Activated CD4-positive, alpha-beta T cell treated with anti-CD3 and anti-CD28 coated beads for 48 hours (primary cell): ENCODE data around the gene FBLIM1.

Experiments
- DNase-seq: peaks from one replicate; pipeline ENCODE4 v3.0.0-alpha.2; 2020

Gene FBLIM1

GRCh38 chr1:15758343-15758931 is at the start of gene FBLIM1:
Gene FBLIM1, plus strand, starts transcription at chr1:15758795. Its CDS starts 6,189 bp downstream, at chr1:15764984.
- no peak for DNase-seq

DNA sequence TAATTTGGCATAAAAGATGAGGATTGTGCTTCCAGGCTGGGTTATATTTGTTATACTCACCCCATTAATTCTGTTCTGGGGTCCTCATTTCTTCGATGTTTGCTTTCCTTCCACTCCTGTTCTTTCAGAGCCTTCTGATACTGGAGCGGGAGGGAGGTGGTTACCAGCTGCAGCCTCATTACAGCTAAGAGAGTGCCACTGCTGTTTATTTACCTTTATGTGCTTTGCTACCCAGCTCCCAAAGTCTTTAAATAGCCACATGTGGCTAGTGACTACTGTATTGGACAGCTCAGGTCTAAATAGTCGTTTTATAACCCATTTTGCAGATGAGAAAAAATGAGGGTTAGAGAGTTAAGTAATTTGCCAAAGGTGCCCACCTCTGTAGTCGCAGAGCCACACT is 49.4 kb upstream of the FBLIM1 start:
- no peak for DNase-seq

DNA sequence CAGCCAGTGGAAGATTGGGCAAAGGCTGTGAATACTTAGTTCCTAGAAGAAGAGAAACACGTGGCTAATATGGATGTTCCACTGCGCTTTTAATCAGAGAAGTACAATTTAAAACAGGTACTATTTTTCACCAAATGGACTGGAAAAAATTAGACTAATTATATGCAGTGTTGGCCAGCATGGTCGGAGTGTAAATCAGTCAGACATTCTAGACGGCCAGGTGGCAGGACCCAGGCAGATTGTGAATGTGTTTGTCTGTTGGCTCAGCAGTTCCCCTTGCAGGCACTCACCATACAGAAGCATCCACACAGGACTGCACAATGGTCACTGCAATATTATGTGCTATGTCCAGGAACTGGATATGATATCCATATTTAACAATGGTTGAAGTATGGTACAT is 46.4 kb upstream of the FBLIM1 start:
- no peak for DNase-seq

DNA sequence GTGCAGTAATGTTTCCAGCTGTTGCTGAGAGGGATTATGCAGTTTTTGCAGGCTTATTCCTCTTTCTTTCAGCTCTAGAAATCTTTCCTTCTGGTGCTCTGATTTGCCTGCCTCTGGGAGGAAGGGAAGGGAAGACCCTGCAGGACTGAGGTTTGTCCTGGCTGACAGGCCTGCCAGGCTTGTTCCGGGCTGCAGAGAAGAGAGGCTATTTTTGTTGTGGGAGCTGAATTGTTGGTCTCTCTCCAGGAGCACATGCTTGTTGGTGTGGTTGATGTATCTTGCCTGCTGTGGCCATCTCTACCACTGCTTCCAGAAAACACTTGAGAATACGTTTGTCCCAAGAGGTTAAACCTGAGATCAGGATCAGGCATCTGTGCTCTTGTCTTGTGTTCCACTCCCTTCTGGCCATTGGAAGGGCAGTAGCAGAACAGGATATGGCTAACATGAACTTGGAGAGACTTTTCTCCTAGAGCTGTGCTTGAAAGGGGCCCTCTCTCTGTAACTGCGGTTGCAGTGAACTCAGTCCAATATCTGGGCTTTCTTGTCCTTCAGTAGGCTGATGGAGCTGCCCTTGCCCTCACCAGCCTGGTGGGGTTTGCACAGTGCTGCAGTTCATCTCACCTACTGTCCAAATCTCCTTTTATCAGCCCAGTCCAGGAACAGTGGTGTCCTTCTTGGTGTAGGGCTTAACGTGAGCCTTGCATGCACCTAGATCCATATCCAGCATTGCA is 44.0 kb upstream of the FBLIM1 start:
- no peak for DNase-seq

GRCh38 chr1:15717418-15718125 is 41.0 kb upstream of the FBLIM1 start:
- DNase-seq = no peak

DNA sequence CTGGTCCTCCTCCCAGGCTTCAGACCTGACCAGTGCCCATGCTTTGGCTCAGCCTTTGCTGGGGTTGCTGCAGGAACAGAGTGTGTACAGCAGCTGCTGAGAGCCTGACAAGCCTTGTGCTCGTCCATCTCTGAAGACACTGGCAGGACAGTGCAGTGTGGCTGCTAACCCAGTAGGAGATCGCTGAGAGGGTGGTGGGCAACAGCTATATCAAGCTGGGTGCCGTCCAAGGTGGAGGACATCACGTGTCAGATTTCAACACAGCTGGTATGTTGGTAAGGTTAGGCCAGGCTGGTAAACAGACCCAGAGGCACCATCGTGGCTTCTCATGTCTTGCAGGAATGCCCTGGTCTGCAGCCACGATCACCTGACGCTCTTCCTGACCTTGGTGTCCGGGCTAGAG is 40.4 kb upstream of the FBLIM1 start:
- no peak for DNase-seq

DNA sequence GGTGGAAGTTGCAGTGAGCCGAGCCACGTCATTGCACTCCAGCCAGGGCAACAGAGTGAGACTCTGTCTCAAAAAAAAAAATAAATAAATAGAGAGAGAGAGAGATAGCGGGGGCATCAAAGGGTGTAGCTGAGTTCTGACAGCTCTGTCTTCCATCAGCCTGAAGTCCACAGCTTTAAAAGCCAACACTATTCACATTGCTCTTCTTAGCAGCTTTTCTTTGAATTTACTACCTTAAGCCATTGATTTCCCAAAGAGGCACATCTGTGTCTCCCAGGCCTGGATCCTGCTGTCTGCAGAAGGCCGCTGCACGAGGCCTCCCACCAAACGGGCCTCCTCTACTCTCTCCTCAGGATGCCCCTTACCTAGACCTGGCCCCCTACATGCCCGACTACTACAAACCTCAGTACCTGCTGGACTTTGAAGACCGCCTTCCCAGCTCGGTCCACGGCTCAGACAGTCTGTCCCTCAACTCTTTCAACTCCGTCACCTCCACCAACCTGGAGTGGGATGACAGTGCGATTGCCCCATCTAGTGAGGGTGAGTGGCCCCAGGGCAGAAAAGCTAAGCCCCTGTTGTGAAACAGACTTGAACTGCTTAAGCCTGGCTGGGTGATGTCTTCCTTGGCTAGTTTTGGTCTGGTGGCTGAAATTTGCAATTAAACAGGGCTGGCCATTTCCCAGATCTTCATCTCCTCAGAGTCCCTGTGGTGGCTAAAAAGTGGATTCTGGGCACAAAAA is 39.0 kb upstream of the FBLIM1 start:
- no peak for DNase-seq

DNA sequence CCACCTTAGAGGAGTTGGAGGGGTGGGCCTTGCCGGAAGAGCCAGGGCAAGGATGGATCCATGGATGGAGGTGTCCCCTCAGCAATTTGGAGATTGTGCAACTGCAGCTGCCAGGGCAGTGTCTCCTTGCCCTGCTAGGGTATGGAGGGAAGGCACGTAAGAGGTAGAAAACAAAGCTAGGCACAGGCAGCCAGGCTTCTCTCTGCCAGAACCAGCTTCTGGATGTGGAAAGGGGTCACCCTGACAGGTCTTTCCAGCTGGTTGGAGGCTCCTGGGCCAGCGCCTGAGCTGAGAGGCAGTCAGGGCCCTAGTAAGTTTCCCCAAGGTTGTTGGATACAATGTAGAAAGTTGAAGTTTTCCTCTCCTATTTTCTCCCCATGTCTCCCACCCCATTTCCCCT is 37.7 kb upstream of the FBLIM1 start:
- DNase-seq = no peak

DNA sequence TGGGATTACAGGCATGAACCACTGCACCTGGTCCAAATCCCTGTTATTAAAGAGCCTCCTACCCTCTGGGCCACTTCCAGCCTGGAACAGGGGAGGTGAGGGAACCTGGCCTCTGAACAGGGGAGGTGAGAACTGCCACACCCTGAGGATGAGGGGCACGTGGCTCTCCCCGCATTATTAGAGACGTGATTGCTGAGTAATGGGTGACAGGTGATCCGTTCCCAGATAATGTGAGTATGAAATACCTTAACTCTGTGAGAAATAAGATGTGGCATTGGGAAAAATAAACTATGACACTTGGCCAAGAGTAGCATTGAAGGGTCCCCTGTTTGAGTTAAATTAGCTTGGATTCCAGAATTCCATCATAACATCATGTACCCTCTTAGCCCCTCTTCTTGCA is 36.2 kb upstream of the FBLIM1 start:
- DNase-seq = no peak

- no peak for DNase-seq
These were observed 35.6 kb upstream of the FBLIM1 start for GRCh38 chr1:15722836-15723532.

DNA sequence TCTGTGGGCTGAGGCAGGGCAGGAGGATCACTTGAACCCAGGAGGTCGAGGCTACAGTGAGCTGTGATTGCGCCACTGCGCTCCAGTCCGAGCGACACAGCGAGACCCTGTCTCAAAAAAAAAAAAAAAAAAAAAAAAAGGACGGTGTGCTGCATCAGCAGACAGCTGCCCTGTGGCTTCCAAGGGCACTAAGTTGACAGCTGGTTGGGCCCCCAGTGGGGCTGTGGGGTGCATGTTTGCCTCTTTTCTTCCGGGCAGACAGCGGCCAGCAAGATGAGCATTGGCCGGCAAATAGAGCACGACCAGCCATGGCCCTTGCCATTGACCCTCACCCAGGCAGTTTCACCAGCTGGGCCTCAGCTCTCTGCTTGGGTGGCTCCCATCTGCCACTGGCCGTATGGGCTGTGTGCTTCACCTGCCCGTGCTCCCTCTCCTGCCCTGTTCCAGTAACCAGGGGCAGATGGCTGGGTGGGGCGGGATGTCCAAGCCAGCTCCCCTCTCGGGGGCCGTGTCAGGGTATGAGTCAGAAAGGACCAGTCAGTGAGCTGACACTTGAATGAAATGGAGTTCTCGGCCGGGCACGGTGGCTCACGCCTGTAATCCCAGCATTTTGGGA is 34.9 kb upstream of the FBLIM1 start:
- DNase-seq = no peak

DNA sequence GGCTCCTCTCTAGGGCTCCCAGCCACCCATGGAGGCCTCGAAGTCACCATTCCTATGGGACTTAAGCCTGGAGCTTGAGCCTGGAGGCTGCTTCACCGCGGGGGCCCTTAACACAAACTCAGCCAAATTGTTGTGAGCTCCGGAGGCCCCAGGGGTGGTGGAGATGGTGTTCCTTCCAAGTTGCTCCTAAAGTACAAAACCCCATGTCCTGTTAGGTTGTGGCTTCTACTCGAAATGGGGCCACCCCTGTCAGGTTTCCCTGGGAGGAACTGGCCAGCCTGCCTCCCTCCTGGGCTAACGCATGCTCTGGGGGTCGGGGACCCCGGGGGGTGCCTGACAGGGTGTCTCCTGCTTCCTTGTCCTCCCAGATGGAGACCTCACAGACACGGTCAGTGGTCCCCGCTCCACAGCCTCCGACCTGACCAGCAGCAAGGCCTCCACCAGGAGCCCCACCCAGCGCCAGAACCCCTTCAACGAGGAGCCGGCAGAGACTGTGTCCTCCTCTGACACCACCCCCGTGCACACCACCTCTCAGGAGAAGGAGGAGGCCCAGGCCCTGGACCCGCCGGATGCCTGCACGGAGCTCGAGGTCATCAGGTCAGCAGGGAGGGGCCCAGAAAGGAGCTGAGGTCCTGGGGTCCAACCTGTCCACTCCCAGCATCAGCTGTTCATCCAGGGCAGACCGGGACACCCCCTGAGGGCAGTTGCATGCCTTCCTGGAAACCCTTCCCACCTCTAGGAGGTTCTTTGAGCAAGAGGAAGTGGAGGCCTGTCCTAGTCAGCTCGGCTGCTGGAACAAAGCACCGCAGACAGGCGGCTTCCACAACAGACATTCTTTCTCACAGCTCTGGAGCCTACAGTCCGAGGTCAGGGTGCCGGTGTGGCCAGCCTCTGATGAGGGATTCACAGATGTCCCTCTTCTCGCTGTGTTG is 33.4 kb upstream of the FBLIM1 start:
- no peak for DNase-seq

DNA sequence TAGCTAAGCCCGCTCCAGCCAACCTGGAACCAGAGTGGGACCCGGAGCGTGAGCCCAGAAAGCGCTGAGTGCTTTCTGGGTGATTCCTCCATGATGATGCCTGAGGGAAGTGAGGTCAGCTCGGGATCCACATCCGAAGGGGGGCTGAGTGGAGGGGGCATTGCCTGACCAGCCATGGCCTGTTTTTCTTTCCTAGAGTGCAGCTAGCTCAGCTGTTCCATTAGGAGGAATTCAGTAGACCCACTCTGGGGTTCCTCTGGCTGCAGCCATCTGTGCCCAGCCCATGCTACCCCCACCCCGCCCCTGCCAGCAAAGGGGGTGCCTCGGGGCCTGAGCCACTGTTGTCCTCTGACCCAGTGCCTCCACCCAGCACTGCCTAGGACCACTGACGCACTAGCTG is 32.1 kb upstream of the FBLIM1 start:
- no peak for DNase-seq

- no peak for DNase-seq
These were observed 31.6 kb upstream of the FBLIM1 start for GRCh38 chr1:15727021-15727420.

GRCh38 chr1:15727424-15727823 is 31.2 kb upstream of the FBLIM1 start:
- no peak for DNase-seq

GRCh38 chr1:15727866-15728534 is 30.6 kb upstream of the FBLIM1 start:
- no peak for DNase-seq

GRCh38 chr1:15728937-15729657 is 29.5 kb upstream of the FBLIM1 start:
- DNase-seq = no peak

DNA sequence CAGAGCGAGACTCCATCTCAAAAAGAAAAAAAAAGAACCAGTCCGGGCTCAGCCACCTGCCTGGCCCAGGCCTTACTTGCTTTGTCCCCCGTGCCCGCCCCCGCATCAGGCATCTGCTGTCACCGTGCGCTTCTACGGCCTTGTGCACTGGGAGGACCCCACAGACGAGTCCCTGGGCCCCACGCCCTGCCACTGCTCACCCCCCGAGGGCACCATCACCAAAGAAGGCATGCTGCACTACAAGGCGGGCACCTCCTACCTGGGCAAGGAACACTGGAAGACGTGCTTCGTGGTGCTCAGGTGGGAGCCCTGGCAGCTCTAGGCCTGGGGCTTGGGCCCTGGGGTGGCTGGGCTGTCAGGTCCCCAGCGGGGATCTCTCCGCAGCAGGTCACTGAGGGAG is 28.2 kb upstream of the FBLIM1 start:
- no peak for DNase-seq

- no peak for DNase-seq
These were observed 27.7 kb upstream of the FBLIM1 start for GRCh38 chr1:15730936-15731335.
